ENCODE data around the gene RWDD3. TPM values are rescaled to one million over a fixed set of nuclear protein-coding genes. Genes with fewer than 3 reads are reported as not detected.

The RWDD3 gene
- polyA plus RNA-seq, 2 of the 4 experiments (the other 2 are of a cell fraction) = 17.1 to 22.1 TPM

DNA sequence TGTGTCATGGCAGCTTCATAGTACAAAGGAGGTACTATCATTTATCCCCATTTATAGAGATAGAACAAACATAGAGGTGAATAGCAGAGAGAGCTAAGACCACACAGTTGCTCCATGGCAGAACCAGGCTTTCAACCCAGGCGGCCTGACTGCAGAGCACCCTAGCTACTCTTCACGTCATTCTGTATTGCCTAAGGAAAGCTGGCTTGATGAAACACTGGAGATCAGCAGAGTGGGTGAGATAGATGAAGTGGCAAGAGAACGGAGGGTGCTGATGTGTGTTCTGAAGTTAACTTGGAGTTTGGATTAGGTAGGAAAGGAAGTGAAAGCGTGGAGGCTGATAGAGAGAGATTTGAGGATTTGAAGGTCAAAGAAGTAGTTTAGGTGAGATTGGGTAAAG, 47.9 kb upstream of the RWDD3 start (continued):
- TF ChIP-seq, protein P1, sequence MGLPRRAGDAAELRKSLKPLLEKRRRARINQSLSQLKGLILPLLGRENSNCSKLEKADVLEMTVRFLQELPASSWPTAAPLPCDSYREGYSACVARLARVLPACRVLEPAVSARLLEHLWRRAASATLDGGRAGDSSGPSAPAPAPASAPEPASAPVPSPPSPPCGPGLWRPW (IDR thresholded peaks at IDR 0.05) = no peak
- TF ChIP-seq, protein P2, sequence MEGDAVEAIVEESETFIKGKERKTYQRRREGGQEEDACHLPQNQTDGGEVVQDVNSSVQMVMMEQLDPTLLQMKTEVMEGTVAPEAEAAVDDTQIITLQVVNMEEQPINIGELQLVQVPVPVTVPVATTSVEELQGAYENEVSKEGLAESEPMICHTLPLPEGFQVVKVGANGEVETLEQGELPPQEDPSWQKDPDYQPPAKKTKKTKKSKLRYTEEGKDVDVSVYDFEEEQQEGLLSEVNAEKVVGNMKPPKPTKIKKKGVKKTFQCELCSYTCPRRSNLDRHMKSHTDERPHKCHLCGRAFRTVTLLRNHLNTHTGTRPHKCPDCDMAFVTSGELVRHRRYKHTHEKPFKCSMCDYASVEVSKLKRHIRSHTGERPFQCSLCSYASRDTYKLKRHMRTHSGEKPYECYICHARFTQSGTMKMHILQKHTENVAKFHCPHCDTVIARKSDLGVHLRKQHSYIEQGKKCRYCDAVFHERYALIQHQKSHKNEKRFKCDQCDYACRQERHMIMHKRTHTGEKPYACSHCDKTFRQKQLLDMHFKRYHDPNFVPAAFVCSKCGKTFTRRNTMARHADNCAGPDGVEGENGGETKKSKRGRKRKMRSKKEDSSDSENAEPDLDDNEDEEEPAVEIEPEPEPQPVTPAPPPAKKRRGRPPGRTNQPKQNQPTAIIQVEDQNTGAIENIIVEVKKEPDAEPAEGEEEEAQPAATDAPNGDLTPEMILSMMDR (IDR thresholded peaks at IDR 0.05) = no peak
- no peak for TF ChIP-seq RNF2 (IDR thresholded peaks at IDR 0.05; ENCODE audit: borderline replicate concordance, low read depth)
- no peak for TF ChIP-seq SMC3 (IDR thresholded peaks at IDR 0.05)

DNA sequence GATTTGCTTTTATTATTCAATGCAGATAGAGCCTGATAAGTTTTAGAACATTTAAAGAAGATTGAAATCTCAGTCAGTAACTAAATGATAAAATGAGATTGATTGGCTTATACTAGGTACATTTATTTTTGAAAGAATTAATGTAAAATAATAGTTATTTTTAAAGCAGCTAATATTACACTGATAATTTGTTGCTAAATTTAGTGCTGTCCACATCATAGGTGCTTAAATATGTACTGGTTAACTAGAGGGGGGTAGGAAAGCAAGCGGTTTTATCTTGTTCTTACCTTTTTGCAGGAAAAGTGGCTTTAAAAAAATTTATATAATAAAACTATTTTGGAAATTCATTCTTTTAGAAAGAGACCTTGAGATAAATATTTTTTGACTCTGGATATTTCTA, 40.4 kb upstream of the RWDD3 start:
- no peak for ATAC-seq
- Histone ChIP-seq H3K4me2 (no peak overlapping the region), H3K27ac (no peak overlapping the region), H3K4me1 (peaks cover 21% of the 10 kb centered on the region), H3K9me3 (no peaks in the 10 kb centered on the region), H3K4me3 (no peak overlapping the region)
- WGBS (ENCODE audit: missing lambda C conversion rate) = 94% methylated on average over 1 of the region's 1 CpG
- POLR2A ChIA-PET = no interaction called here
- no peak for DNase-seq (ENCODE audit: low read depth in 1 of 2, low spot score in 1 of 2)
- no peak for TF ChIP-seq CBX8 (IDR thresholded peaks at IDR 0.05)
- TF ChIP-seq, protein P3, sequence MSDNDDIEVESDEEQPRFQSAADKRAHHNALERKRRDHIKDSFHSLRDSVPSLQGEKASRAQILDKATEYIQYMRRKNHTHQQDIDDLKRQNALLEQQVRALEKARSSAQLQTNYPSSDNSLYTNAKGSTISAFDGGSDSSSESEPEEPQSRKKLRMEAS (IDR thresholded peaks at IDR 0.05) = no peak
- TF ChIP-seq FOSB (CRISPR knock-in tag; IDR thresholded peaks at IDR 0.05) = no peak
- TF ChIP-seq, protein P4, sequence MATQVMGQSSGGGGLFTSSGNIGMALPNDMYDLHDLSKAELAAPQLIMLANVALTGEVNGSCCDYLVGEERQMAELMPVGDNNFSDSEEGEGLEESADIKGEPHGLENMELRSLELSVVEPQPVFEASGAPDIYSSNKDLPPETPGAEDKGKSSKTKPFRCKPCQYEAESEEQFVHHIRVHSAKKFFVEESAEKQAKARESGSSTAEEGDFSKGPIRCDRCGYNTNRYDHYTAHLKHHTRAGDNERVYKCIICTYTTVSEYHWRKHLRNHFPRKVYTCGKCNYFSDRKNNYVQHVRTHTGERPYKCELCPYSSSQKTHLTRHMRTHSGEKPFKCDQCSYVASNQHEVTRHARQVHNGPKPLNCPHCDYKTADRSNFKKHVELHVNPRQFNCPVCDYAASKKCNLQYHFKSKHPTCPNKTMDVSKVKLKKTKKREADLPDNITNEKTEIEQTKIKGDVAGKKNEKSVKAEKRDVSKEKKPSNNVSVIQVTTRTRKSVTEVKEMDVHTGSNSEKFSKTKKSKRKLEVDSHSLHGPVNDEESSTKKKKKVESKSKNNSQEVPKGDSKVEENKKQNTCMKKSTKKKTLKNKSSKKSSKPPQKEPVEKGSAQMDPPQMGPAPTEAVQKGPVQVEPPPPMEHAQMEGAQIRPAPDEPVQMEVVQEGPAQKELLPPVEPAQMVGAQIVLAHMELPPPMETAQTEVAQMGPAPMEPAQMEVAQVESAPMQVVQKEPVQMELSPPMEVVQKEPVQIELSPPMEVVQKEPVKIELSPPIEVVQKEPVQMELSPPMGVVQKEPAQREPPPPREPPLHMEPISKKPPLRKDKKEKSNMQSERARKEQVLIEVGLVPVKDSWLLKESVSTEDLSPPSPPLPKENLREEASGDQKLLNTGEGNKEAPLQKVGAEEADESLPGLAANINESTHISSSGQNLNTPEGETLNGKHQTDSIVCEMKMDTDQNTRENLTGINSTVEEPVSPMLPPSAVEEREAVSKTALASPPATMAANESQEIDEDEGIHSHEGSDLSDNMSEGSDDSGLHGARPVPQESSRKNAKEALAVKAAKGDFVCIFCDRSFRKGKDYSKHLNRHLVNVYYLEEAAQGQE (IDR thresholded peaks at IDR 0.05) = peak; percentile 22; the same call in 1 of the 2 replicates
- CTCF ChIA-PET = no interaction called here
- FAIRE-seq = no peak

DNA sequence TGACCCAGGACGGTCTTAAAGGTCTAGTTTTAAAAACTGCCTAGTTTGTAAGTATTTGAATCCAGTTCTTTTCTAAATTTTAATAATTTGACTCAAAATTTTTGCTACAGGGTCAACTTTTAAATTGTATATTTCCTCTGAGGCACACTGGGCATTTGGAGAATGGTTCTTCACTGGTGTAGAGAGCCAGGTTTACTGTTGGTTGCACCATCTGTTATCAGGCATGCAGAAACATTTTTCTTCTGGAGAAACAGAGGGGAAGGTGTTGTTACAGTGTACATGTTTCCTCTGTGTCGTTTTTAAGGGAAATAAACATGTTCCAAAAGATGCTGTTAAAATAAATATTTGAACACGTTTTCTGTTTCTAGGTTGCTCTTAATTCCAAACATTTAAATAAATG, 39.0 kb upstream of the RWDD3 start:
- no peak overlapping the region for H3K4me3 ChIP-seq
- WGBS (ENCODE audit: missing lambda C conversion rate) = 85% methylated on average over 3 of the region's 3 CpGs
- no peak overlapping the region for H3K27ac ChIP-seq
- H3K4me2 ChIP-seq = no peak overlapping the region
- no peak for DNase-seq (ENCODE audit: low read depth in 1 of 2, low spot score in 1 of 2)
- peaks cover 21% of the 10 kb centered on the region for H3K4me1 ChIP-seq
- TF ChIP-seq CEBPB (IDR thresholded peaks at IDR 0.05) (no peak), FOSB (CRISPR knock-in tag; IDR thresholded peaks at IDR 0.05) (no peak), RAD21 (conservative IDR thresholded peaks at IDR 0.05 in 1 of 2, IDR thresholded peaks at IDR 0.05 in 1 of 2) (no peak), RARB (CRISPR knock-in tag; IDR thresholded peaks at IDR 0.05) (no peak), MAZ (IDR thresholded peaks at IDR 0.05; ENCODE audit: borderline replicate concordance, low read depth, low read length) (no peak), GATA3 (IDR thresholded peaks at IDR 0.05; ENCODE audit: borderline replicate concordance) (no peak), NFE2L2 (conservative IDR thresholded peaks at IDR 0.05; ENCODE audit: low read length) (no peak), JUNB (IDR thresholded peaks at IDR 0.05) (no peak), JUN (IDR thresholded peaks at IDR 0.05) (no peak)
- TF ChIP-seq, protein P1 (IDR thresholded peaks at IDR 0.05) = no peak
- TF ChIP-seq, protein P5, sequence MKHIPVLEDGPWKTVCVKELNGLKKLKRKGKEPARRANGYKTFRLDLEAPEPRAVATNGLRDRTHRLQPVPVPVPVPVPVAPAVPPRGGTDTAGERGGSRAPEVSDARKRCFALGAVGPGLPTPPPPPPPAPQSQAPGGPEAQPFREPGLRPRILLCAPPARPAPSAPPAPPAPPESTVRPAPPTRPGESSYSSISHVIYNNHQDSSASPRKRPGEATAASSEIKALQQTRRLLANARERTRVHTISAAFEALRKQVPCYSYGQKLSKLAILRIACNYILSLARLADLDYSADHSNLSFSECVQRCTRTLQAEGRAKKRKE (CRISPR knock-in tag; IDR thresholded peaks at IDR 0.05; ENCODE audit: low read depth) = no peak
- TF ChIP-seq, protein P2 (IDR thresholded peaks at IDR 0.05) = no peak
- TF ChIP-seq, protein P6, sequence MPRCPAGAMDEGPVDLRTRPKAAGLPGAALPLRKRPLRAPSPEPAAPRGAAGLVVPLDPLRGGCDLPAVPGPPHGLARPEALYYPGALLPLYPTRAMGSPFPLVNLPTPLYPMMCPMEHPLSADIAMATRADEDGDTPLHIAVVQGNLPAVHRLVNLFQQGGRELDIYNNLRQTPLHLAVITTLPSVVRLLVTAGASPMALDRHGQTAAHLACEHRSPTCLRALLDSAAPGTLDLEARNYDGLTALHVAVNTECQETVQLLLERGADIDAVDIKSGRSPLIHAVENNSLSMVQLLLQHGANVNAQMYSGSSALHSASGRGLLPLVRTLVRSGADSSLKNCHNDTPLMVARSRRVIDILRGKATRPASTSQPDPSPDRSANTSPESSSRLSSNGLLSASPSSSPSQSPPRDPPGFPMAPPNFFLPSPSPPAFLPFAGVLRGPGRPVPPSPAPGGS (IDR thresholded peaks at IDR 0.05) = no peak
- TF ChIP-seq, protein P3 (IDR thresholded peaks at IDR 0.05) = no peak
- ChIA-PET POLR2A (no interaction called here), CTCF (no interaction called here)
- ATAC-seq = no peak
- no peak for FAIRE-seq
- no peaks in the 10 kb centered on the region for H3K9me3 ChIP-seq
